Muscle of leg (tissue), 16 donors: ENCODE measurements around the gene R3HCC1L. TPM values are rescaled to one million over a fixed set of nuclear protein-coding genes. Genes with fewer than 3 reads are reported as not detected.
A peak's percentile ranks its signal among the peaks of the same experiment; 100 is the strongest.

ENCODE experiments used
- DNase-seq: peaks from one replicate; pipeline ENCODE4 v3.0.0; 2013
- H3K27ac ChIP-seq: one replicate; pipeline ENCODE4 v1.5.1; 2013; ENCODE audit warnings: mild to moderate bottlenecking, low read length, control low read depth
- H3K27me3 ChIP-seq: one replicate; pipeline ENCODE4 v1.6.1; 2013; ENCODE audit warnings: low read length; ENCODE audit not compliant: control insufficient read depth, insufficient read depth
- H3K36me3 ChIP-seq: one replicate; pipeline ENCODE4 v1.6.1; 2013; ENCODE audit warnings: low read length; ENCODE audit not compliant: control insufficient read depth, insufficient read depth
- H3K4me1 ChIP-seq: one replicate; pipeline ENCODE4 v1.6.1; 2013; ENCODE audit warnings: low read length; ENCODE audit not compliant: control insufficient read depth, insufficient read depth
- H3K4me3 ChIP-seq: one replicate; pipeline ENCODE4 v1.5.1; 2013; ENCODE audit warnings: low read length, control low read depth
- H3K9me3 ChIP-seq: replicated peaks from 2 replicates; pipeline ENCODE4 v1.6.1; 2013; ENCODE audit warnings: low read depth, low read length; ENCODE audit not compliant: control insufficient read depth
- WGBS: methylation state at CpG from one replicate; pipeline ENCODE4 v1.1.5; 2013; ENCODE audit warnings: missing lambda C conversion rate; ENCODE audit not compliant: insufficient coverage; 5-methylcytosine and 5-hydroxymethylcytosine counted together
- long read RNA-seq, 11 donors: transcript quantifications; one replicate each; lab custom pipeline, GENCODE V29; 2026
- polyA plus RNA-seq, 8 donors: library from polyadenylated mRNA; unstranded; fragments of 120-200 nt; gene quantifications; one replicate each; pipeline versions ENCODE4 v1.2.1 to v1.2.3, GENCODE V29; 2013; ENCODE audit warnings: inconsistent platforms in 1 of 8, low replicate concordance in 1 of 8; ENCODE audit not compliant: insufficient read length in 8 of 8, insufficient read depth in 1 of 8
- total RNA-seq: library from RNA; stranded (reverse); fragments of 120-200 nt; gene quantifications from one replicate; pipeline ENCODE4 v1.2.4, GENCODE V29; 2013

The R3HCC1L gene
- total RNA-seq, result 13.5 TPM
- polyA plus RNA-seq, result 10 to 100 TPM in 7 of 8 donors, 1 to 10 TPM in 1; 10.0 to 13.2 (median 11.8) TPM
- long read RNA-seq, donor 1, partial matches to known transcripts, result 0 of 1 reads
- long read RNA-seq, donor 1, other reads (novel, unspliced or antisense), result 0 of 1 reads
- long read RNA-seq, donor 2, result 0 reads
- long read RNA-seq, donor 3, result 0 reads
- long read RNA-seq, donor 4, result 0 reads
- long read RNA-seq, donor 5, partial matches to known transcripts, result 6 of 7 reads
- long read RNA-seq, donor 5, other reads (novel, unspliced or antisense), result 0 of 7 reads
- long read RNA-seq, donor 6, result 0 reads
- long read RNA-seq, donor 7, result 0 reads
- long read RNA-seq, donor 8, result 0 reads
- long read RNA-seq, donor 9, result 0 reads
- long read RNA-seq, donor 10, result 0 reads
- long read RNA-seq, donor 11, result 0 reads

DNA sequence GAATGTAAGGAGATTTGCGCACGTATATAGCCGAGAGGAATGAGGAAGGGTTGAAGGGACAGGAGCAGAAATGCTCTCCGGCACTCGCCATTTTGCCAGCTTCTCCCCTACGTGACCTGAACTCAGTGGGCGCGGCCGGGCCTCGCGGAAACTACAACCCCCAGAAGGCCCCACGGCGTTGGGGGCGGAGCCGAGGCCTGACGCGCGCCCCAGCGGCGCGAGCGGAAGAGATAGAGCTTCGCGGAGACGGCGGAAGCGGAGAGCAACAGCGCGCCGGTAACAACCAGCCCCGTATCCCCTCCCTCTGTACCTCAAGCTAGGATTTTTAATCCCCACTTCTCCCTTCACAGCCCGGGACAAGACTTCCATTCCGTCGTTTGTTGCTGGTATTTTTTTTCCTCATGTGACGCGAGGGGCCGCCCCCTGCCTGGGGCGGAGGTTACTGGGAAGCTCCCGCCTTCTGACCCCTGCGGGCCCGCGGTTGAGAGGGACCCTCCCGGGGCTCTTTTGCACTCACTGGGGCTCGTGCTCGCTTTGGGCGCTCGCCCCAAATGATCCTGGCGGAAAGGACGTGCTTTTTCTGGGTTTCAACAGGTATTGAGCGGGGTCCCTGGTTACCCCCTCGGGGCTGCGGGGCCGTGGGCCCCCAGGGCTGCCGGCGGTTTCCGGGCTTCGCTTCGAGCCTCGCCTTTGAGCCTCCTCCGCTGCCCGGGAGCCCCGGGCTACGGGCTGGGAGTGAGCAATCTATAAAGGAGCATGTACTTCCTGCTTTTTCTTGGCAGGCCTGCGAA lies at the start of gene R3HCC1L:
Gene R3HCC1L (plus strand): TSS at position 227 of the 791 bp plus-strand sequence. CDS start 73,458 bp downstream, outside the sequence.
- no peaks in the 10 kb centered on the region for H3K27me3 ChIP-seq
- peaks cover 6% of the 10 kb centered on the region for H3K4me1 ChIP-seq
- no peaks in the 10 kb centered on the region for H3K36me3 ChIP-seq
- DNase-seq, result peak; percentile 93
- no peaks in the 10 kb centered on the region for H3K9me3 ChIP-seq
- H3K4me3 ChIP-seq, result peak within 1 kb of the TSS; percentile 82
- peak within 1 kb of the TSS; percentile 89 for H3K27ac ChIP-seq
- WGBS, result under 1% methylated on average over 63 of the region's 64 CpGs

DNA sequence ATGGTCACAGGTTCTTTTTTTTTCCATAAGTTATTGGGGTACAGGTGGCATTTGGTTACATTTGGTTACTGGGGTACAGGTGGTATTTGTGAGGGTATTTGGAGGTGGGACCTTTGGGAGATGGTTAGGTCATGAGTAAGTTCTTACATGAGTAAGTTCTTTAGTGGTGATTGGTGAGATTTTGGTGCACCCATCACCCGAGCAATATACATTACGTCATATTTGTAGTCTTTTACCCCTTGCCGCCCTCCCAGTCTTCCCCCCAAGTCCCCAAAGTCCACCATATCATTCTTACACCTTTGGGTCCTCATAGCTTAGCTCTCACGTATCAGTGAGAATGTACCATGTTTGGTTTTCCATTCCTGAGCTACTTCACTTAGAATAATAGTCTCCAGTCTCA lies 49.2 kb upstream of the R3HCC1L start:
- no peaks in the 10 kb centered on the region for H3K9me3 ChIP-seq
- H3K27me3 ChIP-seq, result no peaks in the 10 kb centered on the region
- no peak for DNase-seq
- H3K4me1 ChIP-seq, result no peaks in the 10 kb centered on the region
- no peak overlapping the region for H3K27ac ChIP-seq
- H3K4me3 ChIP-seq, result no peak overlapping the region
- WGBS, result 40% methylated on average over 2 of the region's 4 CpGs
- no peaks in the 10 kb centered on the region for H3K36me3 ChIP-seq

DNA sequence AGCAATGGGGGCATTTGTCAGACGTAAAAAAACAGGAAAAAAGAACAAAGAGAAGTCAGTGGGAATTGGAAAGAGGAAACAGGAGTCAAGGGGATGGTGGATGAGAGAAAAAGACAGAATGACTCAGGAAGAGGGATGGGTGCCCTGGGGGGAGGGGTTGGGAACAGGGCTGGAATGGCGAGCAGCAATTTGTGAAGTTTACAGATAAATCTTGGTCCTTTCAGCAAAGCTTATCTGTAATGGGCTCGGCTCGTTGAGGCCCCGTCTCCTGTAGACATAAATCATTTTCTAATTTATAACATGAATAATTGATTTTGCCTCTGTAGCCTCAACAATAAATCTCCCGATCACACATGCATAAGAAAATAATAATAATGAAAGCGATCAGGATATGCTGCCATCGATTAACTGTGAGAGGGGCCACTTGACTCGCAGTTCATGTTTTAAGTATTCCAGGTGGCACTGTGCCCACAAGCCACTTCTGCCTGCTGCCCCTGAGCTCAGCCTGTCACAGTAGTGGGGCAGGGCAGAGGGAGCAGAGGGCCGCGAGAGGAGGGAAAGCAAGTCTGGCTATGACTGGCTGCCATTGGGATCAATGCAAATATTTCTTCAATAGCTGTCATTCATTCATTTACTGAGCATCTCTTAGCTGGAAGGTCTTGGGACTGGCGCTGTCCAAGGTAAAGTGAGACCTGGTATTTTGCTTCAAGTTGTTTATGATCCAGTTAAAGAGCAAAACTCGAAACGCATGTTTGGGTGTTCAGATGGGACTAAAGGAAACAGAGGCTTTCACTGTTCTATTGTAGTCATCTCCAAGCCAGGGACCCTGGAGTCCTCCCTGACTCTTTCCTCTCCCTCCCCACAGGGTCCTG lies 47.4 kb upstream of the R3HCC1L start:
- 63% methylated on average over 1 of the region's 14 CpGs for WGBS
- Histone ChIP-seq H3K4me1 (no peaks in the 10 kb centered on the region), H3K9me3 (no peaks in the 10 kb centered on the region), H3K36me3 (no peaks in the 10 kb centered on the region), H3K27ac (no peak overlapping the region), H3K4me3 (no peak overlapping the region), H3K27me3 (no peaks in the 10 kb centered on the region)
- no peak for DNase-seq

DNA sequence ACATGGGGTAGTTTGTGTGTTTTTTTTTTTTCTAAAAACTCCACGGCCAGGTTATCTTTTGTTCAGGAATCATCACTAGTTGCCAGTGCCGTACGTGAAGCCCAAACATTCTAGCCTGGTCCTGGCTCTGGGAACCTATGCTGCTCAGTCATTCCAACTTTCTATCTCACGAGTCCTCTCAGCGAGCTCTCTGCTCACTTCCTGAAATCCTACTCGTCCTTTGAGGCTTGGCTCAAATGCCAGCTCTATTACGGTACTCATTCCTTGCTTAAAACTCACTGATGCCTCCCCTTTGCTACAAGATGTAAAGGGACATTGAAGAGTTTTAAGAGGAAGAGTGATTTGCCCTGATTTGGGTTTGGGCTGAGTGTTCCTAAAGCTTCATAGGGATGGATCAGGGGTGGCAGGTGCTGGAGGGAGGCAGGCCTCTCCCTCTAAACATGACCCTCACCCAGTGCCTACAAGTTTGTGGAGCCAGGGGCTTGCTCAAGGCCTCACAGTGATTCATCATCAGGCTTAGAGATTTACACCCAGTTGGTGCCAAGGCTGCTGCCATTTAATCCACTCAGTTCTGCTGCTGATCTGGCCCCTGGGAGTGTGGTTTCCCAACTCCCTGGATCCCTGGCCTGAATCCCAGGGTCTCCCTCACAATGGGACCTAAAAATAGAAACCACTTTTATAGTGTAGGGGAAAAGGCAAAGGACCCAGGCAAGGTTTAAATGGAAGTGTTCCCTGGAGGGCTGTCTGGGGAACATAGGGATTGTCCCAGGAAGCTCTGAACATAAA lies 46.1 kb upstream of the R3HCC1L start:
- Histone ChIP-seq H3K4me3 (no peak overlapping the region), H3K4me1 (no peaks in the 10 kb centered on the region), H3K27me3 (no peaks in the 10 kb centered on the region), H3K9me3 (no peaks in the 10 kb centered on the region), H3K27ac (no peak overlapping the region), H3K36me3 (no peaks in the 10 kb centered on the region)
- DNase-seq, result no peak
- 45% methylated on average over 5 of the region's 7 CpGs for WGBS

DNA sequence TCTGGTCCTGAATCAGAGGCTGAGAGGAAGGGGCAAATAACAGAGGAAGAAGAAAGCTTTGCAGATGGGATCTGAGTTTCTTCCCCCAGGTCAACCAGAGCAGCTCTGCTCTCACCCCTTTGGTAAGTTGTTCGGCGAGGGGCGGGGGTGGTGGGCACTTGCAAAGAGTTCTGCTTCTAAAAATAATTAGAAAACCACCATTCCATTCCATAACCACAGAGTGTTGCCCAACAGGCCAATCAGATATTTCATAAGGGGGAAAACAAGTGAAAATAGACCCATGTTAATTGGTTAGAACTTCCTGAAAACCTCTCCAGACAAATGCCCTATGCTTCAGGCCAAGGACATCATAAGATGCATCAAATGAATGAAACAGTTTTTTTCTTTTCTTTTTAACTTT lies 43.6 kb upstream of the R3HCC1L start:
- no peak overlapping the region for H3K27ac ChIP-seq
- DNase-seq, result no peak
- no peaks in the 10 kb centered on the region for H3K9me3 ChIP-seq
- WGBS, result no CpG with 5 or more reads among the region's 3 CpGs
- H3K4me1 ChIP-seq, result no peaks in the 10 kb centered on the region
- H3K4me3 ChIP-seq, result no peak overlapping the region
- no peaks in the 10 kb centered on the region for H3K36me3 ChIP-seq
- no peaks in the 10 kb centered on the region for H3K27me3 ChIP-seq

DNA sequence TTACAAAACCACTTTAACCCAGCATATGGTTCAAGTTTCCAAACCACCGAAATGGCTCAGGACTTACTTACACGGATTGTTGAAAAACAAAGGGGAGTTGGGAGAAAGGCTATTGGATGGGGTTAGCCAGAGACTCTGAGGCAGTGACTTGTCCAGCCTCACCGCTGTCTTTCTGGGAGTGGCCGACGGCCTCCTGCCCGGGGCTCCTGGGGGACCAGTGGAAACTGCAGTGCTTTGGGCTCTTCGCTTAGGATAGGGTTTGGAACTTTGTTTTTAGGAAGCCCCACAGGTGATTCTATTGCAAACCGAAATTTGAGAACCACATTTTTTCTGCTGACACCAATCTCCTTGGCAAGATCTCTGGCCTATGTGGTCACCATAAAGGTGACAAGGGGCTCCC lies 38.1 kb upstream of the R3HCC1L start:
- Histone ChIP-seq H3K27ac (no peak overlapping the region), H3K9me3 (no peaks in the 10 kb centered on the region), H3K36me3 (no peaks in the 10 kb centered on the region), H3K4me1 (no peaks in the 10 kb centered on the region), H3K4me3 (no peak overlapping the region), H3K27me3 (peaks cover 10% of the 10 kb centered on the region)
- no peak for DNase-seq
- WGBS, result 45% methylated on average over 5 of the region's 8 CpGs

DNA sequence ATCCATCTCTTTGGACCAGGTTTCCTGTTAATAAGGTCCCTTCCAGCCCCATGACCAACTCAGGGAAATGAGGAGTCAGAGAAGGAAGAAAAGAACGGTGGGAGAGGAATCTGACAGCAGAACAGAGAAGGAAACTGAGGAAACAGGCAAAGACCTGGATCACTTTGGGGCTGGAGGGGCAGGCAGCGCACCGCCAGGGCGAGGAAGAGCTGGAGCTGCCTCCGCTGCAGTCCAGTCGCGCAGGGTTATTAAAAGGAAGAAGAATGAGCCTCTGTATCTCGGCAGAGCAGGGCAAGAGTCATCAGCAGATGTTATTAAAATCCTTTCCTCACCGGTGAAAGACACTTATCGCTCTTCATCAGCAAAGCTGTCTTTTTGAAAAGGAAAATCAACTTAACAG lies 37.7 kb upstream of the R3HCC1L start:
- 67% methylated on average over 6 of the region's 10 CpGs for WGBS
- no peak overlapping the region for H3K27ac ChIP-seq
- no peaks in the 10 kb centered on the region for H3K36me3 ChIP-seq
- no peaks in the 10 kb centered on the region for H3K4me1 ChIP-seq
- no peak overlapping the region for H3K4me3 ChIP-seq
- DNase-seq, result no peak
- no peaks in the 10 kb centered on the region for H3K9me3 ChIP-seq
- H3K27me3 ChIP-seq, result peaks cover 10% of the 10 kb centered on the region

DNA sequence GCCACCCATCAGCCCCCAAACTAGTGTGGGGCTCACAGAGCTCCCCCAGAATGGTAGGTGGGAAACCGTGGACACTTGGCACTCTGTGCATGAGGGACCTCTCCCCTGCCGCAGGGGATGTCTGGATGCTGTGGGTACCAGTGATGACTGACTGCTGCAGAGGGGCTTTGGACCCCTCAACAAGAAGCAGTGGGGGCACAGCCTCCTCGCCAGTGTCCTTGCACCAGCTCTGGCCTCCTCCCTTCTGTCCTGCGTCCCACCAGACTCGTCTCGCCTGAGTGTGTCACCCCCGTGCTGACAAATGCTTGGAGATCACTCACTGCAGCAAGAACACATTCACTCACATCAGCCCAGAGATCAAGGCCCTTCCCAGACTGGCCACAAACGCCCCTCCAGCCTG lies 37.3 kb upstream of the R3HCC1L start:
- no peak for DNase-seq
- H3K36me3 ChIP-seq, result no peaks in the 10 kb centered on the region
- no peaks in the 10 kb centered on the region for H3K4me1 ChIP-seq
- 55% methylated on average over 7 of the region's 8 CpGs for WGBS
- no peaks in the 10 kb centered on the region for H3K9me3 ChIP-seq
- peaks cover 11% of the 10 kb centered on the region for H3K27me3 ChIP-seq
- H3K27ac ChIP-seq, result no peak overlapping the region
- H3K4me3 ChIP-seq, result no peak overlapping the region

DNA sequence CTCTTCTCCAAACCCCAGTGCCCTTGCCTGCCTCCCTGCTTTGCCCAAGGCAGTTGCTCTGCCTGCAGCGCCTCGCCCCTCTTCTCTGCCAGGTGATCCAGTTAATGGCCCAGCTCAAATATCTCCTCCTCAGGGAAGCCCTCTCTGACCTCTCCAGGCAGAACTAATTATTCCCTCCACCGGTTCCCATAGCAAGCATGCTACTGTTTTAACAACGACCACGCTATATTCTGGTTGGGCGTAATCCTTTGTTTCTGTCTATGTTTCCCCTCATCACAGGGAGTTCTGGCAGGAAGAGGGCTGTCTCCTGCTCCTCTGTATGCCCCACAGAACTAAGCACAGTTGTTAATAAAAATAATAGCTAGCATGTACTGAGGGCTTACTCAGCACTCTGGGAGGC lies 36.8 kb upstream of the R3HCC1L start:
- H3K27me3 ChIP-seq, result peaks cover 12% of the 10 kb centered on the region
- no peaks in the 10 kb centered on the region for H3K9me3 ChIP-seq
- H3K4me3 ChIP-seq, result no peak overlapping the region
- no peaks in the 10 kb centered on the region for H3K4me1 ChIP-seq
- peak; percentile 46 for DNase-seq
- H3K27ac ChIP-seq, result no peak overlapping the region
- WGBS, result 10% methylated on average over 4 of the region's 6 CpGs
- no peaks in the 10 kb centered on the region for H3K36me3 ChIP-seq
